Neural cell (in vitro differentiated cells): ENCODE results near the gene IL1RAP.

Source experiments
- EP300 ChIP-seq: fragments of 450-650 bp; conservative IDR thresholded peaks from 2 replicates; pipeline ENCODE4 v1.6.1; 2014; ENCODE audit warnings: antibody characterized with exemption, mild to moderate bottlenecking, moderate library complexity; ENCODE audit not compliant: poor library complexity, severe bottlenecking
- EZH2 ChIP-seq: fragments of 200-600, 300-800 bp; shearing (Covaris generic), sonication (generic); IDR thresholded peaks from 2 replicates; pipeline ENCODE4 v1.6.1; 2014; ENCODE audit warnings: antibody characterized with exemption, low read length, borderline replicate concordance, mild to moderate bottlenecking; ENCODE audit not compliant: insufficient read depth, poor library complexity, severe bottlenecking
- MXI1 ChIP-seq: fragments of 450-650 bp; conservative IDR thresholded peaks from 2 replicates; pipeline ENCODE4 v1.6.1; 2014; ENCODE audit warnings: antibody characterized with exemption, mild to moderate bottlenecking; ENCODE audit not compliant: poor library complexity, severe bottlenecking
- POLR2AphosphoS5 ChIP-seq: IDR thresholded peaks from 2 replicates; pipeline ENCODE4 v1.6.1; 2012
- TF ChIP-seq, protein P1 (sequence below): fragments of 450-650 bp; IDR thresholded peaks from 2 replicates; pipeline ENCODE4 v1.5.1; 2014; ENCODE audit warnings: antibody characterized with exemption, mild to moderate bottlenecking, moderate library complexity; ENCODE audit not compliant: poor library complexity, severe bottlenecking
- TF ChIP-seq, protein P2 (sequence below): IDR thresholded peaks from 2 replicates; pipeline ENCODE4 v1.6.1; 2012; ENCODE audit warnings: borderline replicate concordance

DNA sequence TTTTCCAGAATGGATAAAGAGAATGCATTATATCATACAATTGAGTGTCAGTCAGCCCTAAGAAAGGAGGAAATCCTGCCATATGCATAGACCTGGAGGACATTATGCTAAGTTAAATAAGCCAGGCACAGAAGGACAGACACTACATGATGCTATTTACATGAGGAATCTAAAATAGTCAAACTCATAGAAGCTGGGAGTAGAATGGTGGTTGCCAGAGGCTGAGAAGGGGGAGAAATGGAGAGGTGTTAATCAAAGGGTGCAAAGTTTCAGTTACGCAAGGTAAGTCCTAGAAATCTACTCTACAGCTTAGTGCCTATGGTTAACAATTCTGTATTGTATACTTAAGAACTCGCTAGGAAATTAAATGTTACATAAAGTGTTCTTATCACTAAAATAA is 66.5 kb downstream of the IL1RAP start:
- TF ChIP-seq, protein P1, sequence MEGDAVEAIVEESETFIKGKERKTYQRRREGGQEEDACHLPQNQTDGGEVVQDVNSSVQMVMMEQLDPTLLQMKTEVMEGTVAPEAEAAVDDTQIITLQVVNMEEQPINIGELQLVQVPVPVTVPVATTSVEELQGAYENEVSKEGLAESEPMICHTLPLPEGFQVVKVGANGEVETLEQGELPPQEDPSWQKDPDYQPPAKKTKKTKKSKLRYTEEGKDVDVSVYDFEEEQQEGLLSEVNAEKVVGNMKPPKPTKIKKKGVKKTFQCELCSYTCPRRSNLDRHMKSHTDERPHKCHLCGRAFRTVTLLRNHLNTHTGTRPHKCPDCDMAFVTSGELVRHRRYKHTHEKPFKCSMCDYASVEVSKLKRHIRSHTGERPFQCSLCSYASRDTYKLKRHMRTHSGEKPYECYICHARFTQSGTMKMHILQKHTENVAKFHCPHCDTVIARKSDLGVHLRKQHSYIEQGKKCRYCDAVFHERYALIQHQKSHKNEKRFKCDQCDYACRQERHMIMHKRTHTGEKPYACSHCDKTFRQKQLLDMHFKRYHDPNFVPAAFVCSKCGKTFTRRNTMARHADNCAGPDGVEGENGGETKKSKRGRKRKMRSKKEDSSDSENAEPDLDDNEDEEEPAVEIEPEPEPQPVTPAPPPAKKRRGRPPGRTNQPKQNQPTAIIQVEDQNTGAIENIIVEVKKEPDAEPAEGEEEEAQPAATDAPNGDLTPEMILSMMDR: no peak
- TF ChIP-seq MXI1 (no peak), POLR2AphosphoS5 (no peak), EZH2 (no peak), EP300 (no peak)
- TF ChIP-seq, protein P2, sequence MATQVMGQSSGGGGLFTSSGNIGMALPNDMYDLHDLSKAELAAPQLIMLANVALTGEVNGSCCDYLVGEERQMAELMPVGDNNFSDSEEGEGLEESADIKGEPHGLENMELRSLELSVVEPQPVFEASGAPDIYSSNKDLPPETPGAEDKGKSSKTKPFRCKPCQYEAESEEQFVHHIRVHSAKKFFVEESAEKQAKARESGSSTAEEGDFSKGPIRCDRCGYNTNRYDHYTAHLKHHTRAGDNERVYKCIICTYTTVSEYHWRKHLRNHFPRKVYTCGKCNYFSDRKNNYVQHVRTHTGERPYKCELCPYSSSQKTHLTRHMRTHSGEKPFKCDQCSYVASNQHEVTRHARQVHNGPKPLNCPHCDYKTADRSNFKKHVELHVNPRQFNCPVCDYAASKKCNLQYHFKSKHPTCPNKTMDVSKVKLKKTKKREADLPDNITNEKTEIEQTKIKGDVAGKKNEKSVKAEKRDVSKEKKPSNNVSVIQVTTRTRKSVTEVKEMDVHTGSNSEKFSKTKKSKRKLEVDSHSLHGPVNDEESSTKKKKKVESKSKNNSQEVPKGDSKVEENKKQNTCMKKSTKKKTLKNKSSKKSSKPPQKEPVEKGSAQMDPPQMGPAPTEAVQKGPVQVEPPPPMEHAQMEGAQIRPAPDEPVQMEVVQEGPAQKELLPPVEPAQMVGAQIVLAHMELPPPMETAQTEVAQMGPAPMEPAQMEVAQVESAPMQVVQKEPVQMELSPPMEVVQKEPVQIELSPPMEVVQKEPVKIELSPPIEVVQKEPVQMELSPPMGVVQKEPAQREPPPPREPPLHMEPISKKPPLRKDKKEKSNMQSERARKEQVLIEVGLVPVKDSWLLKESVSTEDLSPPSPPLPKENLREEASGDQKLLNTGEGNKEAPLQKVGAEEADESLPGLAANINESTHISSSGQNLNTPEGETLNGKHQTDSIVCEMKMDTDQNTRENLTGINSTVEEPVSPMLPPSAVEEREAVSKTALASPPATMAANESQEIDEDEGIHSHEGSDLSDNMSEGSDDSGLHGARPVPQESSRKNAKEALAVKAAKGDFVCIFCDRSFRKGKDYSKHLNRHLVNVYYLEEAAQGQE: no peak
